GM12875 (cell line): Measurements from ENCODE around the gene FBXO9.

Experiments
- H3K4me3 ChIP-seq: one replicate; pipeline ENCODE4 v1.5.1; 2011; ENCODE audit warnings: low read depth, low read length, control low read depth
- CTCF ChIP-seq: IDR thresholded peaks from 2 replicates; pipeline ENCODE4 v1.5.1; 2011; ENCODE audit warnings: low read depth, mild to moderate bottlenecking, control low read depth, inconsistent platforms, low read length, moderate library complexity, borderline replicate concordance; ENCODE audit not compliant: insufficient read depth

The FBXO9 gene

GRCh38 chr6:53027131-53027718 lies 38.0 kb upstream of the FBXO9 start:
- no peak overlapping the region for H3K4me3 ChIP-seq
- TF ChIP-seq CTCF = no peak

GRCh38 chr6:53028467-53028866 lies 36.7 kb upstream of the FBXO9 start:
- H3K4me3 ChIP-seq = no peak overlapping the region
- no peak for TF ChIP-seq CTCF

- H3K4me3 ChIP-seq = no peak overlapping the region
- no peak for TF ChIP-seq CTCF
These were observed 35.9 kb upstream of the FBXO9 start for GRCh38 chr6:53029257-53029656.

GRCh38 chr6:53029761-53030160 lies 35.4 kb upstream of the FBXO9 start:
- no peak for TF ChIP-seq CTCF
- H3K4me3 ChIP-seq = no peak overlapping the region

- no peak for TF ChIP-seq CTCF
- H3K4me3 ChIP-seq = no peak overlapping the region
These were observed 33.9 kb upstream of the FBXO9 start for GRCh38 chr6:53031281-53031680.

- TF ChIP-seq CTCF = no peak
- H3K4me3 ChIP-seq = no peak overlapping the region
These were observed 32.4 kb upstream of the FBXO9 start for GRCh38 chr6:53032849-53033248.

- H3K4me3 ChIP-seq = no peak overlapping the region
- TF ChIP-seq CTCF = no peak
These were observed 31.4 kb upstream of the FBXO9 start for GRCh38 chr6:53033764-53034163.
